ENCODE data around the gene ZNF652.

Gene ZNF652

GRCh38 chr17:49316889-49317675 is 45.0 kb downstream of the ZNF652 start:
- Histone ChIP-seq H3K79me2 (ENCODE audit: insufficient read depth, low read length) (peaks cover 28% of the 10 kb centered on the region), H3K4me3 (ENCODE audit: low read length, poor library complexity, severe bottlenecking) (no peak overlapping the region), H3K4me1 (ENCODE audit: insufficient read depth, low read length, poor library complexity, severe bottlenecking) (peaks cover 18% of the 10 kb centered on the region), H3K9me2 (replicated peaks; ENCODE audit: low read depth, low read length) (no peaks in the 10 kb centered on the region), H4K20me1 (ENCODE audit: insufficient read depth, low read length, poor library complexity, severe bottlenecking) (no peaks in the 10 kb centered on the region), H3K9me3 (ENCODE audit: insufficient read depth, low read depth, low read length) (no peaks in the 10 kb centered on the region), H2AFZ (ENCODE audit: low read length) (no peak overlapping the region), H3K36me3 (ENCODE audit: insufficient read depth, low read length) (peaks cover 18% of the 10 kb centered on the region; the same call in 1 of the 2 replicates), H3F3A (ENCODE audit: low read depth) (no peaks in the 10 kb centered on the region), H3K4me2 (ENCODE audit: low read depth, low read length, poor library complexity, severe bottlenecking) (no peak overlapping the region), H3K27me3 (ENCODE audit: insufficient read depth, low read length, poor library complexity, severe bottlenecking) (no peaks in the 10 kb centered on the region), H3K9ac (ENCODE audit: low read depth, low read length, poor library complexity, severe bottlenecking) (no peak overlapping the region)
- TF ChIP-seq EZH2phosphoT487 (IDR thresholded peaks at IDR 0.05; ENCODE audit: borderline replicate concordance) (no peak), CTCF (conservative IDR thresholded peaks at IDR 0.05; ENCODE audit: low read length) (no peak)

- Histone ChIP-seq H3K9ac (ENCODE audit: low read depth, low read length, poor library complexity, severe bottlenecking) (no peak overlapping the region), H4K20me1 (ENCODE audit: insufficient read depth, low read length, poor library complexity, severe bottlenecking) (no peaks in the 10 kb centered on the region), H3K4me1 (ENCODE audit: insufficient read depth, low read length, poor library complexity, severe bottlenecking) (peaks cover 18% of the 10 kb centered on the region), H3K36me3 (ENCODE audit: insufficient read depth, low read length) (peaks cover 27% of the 10 kb centered on the region; the same call in 1 of the 2 replicates), H3K4me2 (ENCODE audit: low read depth, low read length, poor library complexity, severe bottlenecking) (peak overlapping the region; percentile 66), H3K9me2 (replicated peaks; ENCODE audit: low read depth, low read length) (no peaks in the 10 kb centered on the region), H3K27me3 (ENCODE audit: insufficient read depth, low read length, poor library complexity, severe bottlenecking) (no peaks in the 10 kb centered on the region), H2AFZ (ENCODE audit: low read length) (no peak overlapping the region), H3K79me2 (ENCODE audit: insufficient read depth, low read length) (peaks cover 19% of the 10 kb centered on the region; the same call in 1 of the 2 replicates), H3F3A (ENCODE audit: low read depth) (no peaks in the 10 kb centered on the region), H3K4me3 (ENCODE audit: low read length, poor library complexity, severe bottlenecking) (no peak overlapping the region), H3K9me3 (ENCODE audit: insufficient read depth, low read depth, low read length) (no peaks in the 10 kb centered on the region)
- no peak for TF ChIP-seq EZH2phosphoT487 (IDR thresholded peaks at IDR 0.05; ENCODE audit: borderline replicate concordance)
- no peak for TF ChIP-seq CTCF (conservative IDR thresholded peaks at IDR 0.05; ENCODE audit: low read length)
These were observed 45.8 kb downstream of the ZNF652 start for GRCh38 chr17:49316258-49316570.

- H3K4me2 ChIP-seq (ENCODE audit: low read depth, low read length, poor library complexity, severe bottlenecking) = peak overlapping the region; percentile 66
- TF ChIP-seq CTCF (conservative IDR thresholded peaks at IDR 0.05; ENCODE audit: low read length) (peak; percentile 94), EZH2phosphoT487 (IDR thresholded peaks at IDR 0.05; ENCODE audit: borderline replicate concordance) (no peak)
These were observed 46.3 kb downstream of the ZNF652 start for GRCh38 chr17:49315551-49316257.

More at GRCh38 chr17:49315551-49316257, 46.3 kb downstream of the ZNF652 start:
- no peaks in the 10 kb centered on the region for H3K9me3 ChIP-seq (ENCODE audit: insufficient read depth, low read depth, low read length)
- peaks cover 14% of the 10 kb centered on the region; the same call in 1 of the 2 replicates for H3K79me2 ChIP-seq (ENCODE audit: insufficient read depth, low read length)
- peaks cover 32% of the 10 kb centered on the region; the same call in 1 of the 2 replicates for H3K36me3 ChIP-seq (ENCODE audit: insufficient read depth, low read length)
- H3K9ac ChIP-seq (ENCODE audit: low read depth, low read length, poor library complexity, severe bottlenecking) = peak overlapping the region; percentile 28
- H4K20me1 ChIP-seq (ENCODE audit: insufficient read depth, low read length, poor library complexity, severe bottlenecking) = no peaks in the 10 kb centered on the region
- no peak overlapping the region; the same call in 1 of the 2 replicates for H2AFZ ChIP-seq (ENCODE audit: low read length)
- H3F3A ChIP-seq (ENCODE audit: low read depth) = no peaks in the 10 kb centered on the region
- H3K9me2 ChIP-seq (replicated peaks; ENCODE audit: low read depth, low read length) = no peaks in the 10 kb centered on the region
- H3K4me1 ChIP-seq (ENCODE audit: insufficient read depth, low read length, poor library complexity, severe bottlenecking) = peaks cover 13% of the 10 kb centered on the region
- H3K4me3 ChIP-seq (ENCODE audit: low read length, poor library complexity, severe bottlenecking) = peak overlapping the region; percentile 36
- no peaks in the 10 kb centered on the region for H3K27me3 ChIP-seq (ENCODE audit: insufficient read depth, low read length, poor library complexity, severe bottlenecking)

All from Loucy (cell line).